HCT116 (cell line): ENCODE results near the gene RBFOX2. TPM values are rescaled to one million over a fixed set of nuclear protein-coding genes. Genes with fewer than 3 reads are reported as not detected.

ENCODE experiments used
- ATAC-seq: fragments of 200-7000 bp; cut with Tn5 transposase; 2 replicates; pipeline ENCODE4 v1.9.1; 2020; ENCODE audit warnings: mild to moderate bottlenecking, moderate library complexity
- BruUV-seq: library from RNA; stranded (reverse); fragments of 400-500 nt; replicated peaks from 2 replicates; lab custom pipeline; 2021; lab: Mats Ljungman, UMichigan
- CTCF ChIA-PET: fragments of 300-600 bp; sonication (Branson Sonifier 250); formaldehyde crosslinking; loops from one replicate; lab custom pipeline; 2021; ENCODE audit warnings: antibody characterized with exemption; lab: Charles Lee
- POLR2A ChIA-PET: fragments of 300-600, 350-600 bp; sonication (Branson Sonifier 250); formaldehyde crosslinking; loops from one replicate; lab custom pipeline; 2021; ENCODE audit warnings: antibody characterized with exemption; lab: Charles Lee
- RAD21 ChIA-PET, 2 experiments: fragments of 300-600 bp; sonication (Branson Sonifier 250); formaldehyde crosslinking; loops; one replicate each; lab custom pipeline; 2023; ENCODE audit warnings: low total read pairs in 2 of 2; ENCODE audit not compliant: uncharacterized antibody in 2 of 2, unreplicated experiment in 2 of 2, low non-redundant PET in 1 of 2; lab: Charles Lee
- DNase-seq: peaks from one replicate; pipeline ENCODE4 v3.0.0-alpha.2; 2010; ENCODE audit warnings: low read depth, low spot score
- H2AFZ ChIP-seq: fragments of 200-600 bp; shearing (Covaris generic), sonication (generic); 2 replicates; pipeline ENCODE4 v1.6.1; 2017; ENCODE audit warnings: low read depth, mixed run types, mixed read lengths, antibody characterized with exemption, low read length; ENCODE audit not compliant: poor library complexity, severe bottlenecking
- H3K27ac ChIP-seq: 2 replicates; pipeline ENCODE4 v1.5.1; 2012; ENCODE audit warnings: low read depth, low read length
- H3K27me3 ChIP-seq: fragments of 200-600 bp; sonication (generic); 2 replicates; pipeline ENCODE4 v1.6.1; 2016; ENCODE audit warnings: mixed run types, low read length, mixed read lengths; ENCODE audit not compliant: insufficient read depth
- H3K36me3 ChIP-seq, 2 experiments: fragments of 200-500 bp in 1 of 2; fragments of 200-600 bp in 1 of 2; sonication (Bioruptor generic) in 1 of 2; sonication (generic) in 1 of 2; 2 replicates each; pipeline versions ENCODE4 v1.5.1 to v1.6.1; 2014 to 2016; ENCODE audit warnings: low read length in 2 of 2, inconsistent platforms in 1 of 2, mixed read lengths in 1 of 2, mixed run types in 1 of 2; ENCODE audit not compliant: insufficient read depth in 2 of 2, control insufficient read depth in 1 of 2
- H3K4me1 ChIP-seq, 2 experiments: fragments of 200-600 bp in 1 of 2; sonication (generic) in 1 of 2; 2 replicates each; pipeline versions ENCODE4 v1.5.1 to v1.6.1; 2012 to 2017; ENCODE audit warnings: low read length in 2 of 2, inconsistent platforms in 1 of 2, mild to moderate bottlenecking in 1 of 2, mixed read lengths in 1 of 2, mixed run types in 1 of 2, moderate library complexity in 1 of 2; ENCODE audit not compliant: insufficient read depth in 2 of 2, control insufficient read depth in 1 of 2
- H3K4me2 ChIP-seq: fragments of 200-600 bp; sonication (generic); 2 replicates; pipeline ENCODE4 v1.6.1; 2017; ENCODE audit warnings: mixed run types, low read length, mixed read lengths
- H3K4me3 ChIP-seq, 2 experiments: fragments of 200-600 bp in 1 of 2; sonication (generic) in 1 of 2; replicated peaks in 1 of 2; 2 replicates each; pipeline ENCODE4 v1.5.1; 2011 to 2016; ENCODE audit warnings: low read length in 2 of 2, control low read depth in 1 of 2, low read depth in 1 of 2, mild to moderate bottlenecking in 1 of 2, mixed read lengths in 1 of 2, mixed run types in 1 of 2
- H3K79me2 ChIP-seq: fragments of 200-600 bp; sonication (generic); 2 replicates; pipeline ENCODE4 v1.6.1; 2017; ENCODE audit warnings: mild to moderate bottlenecking, mixed run types, low read length, moderate library complexity, mixed read lengths; ENCODE audit not compliant: insufficient read depth
- H3K9ac ChIP-seq: fragments of 200-600 bp; sonication (generic); 2 replicates; pipeline ENCODE4 v1.6.1; 2016; ENCODE audit warnings: low read length, mixed read lengths
- H3K9me2 ChIP-seq: fragments of 200-600 bp; sonication (generic), shearing (Covaris generic); 2 replicates; pipeline ENCODE4 v1.6.1; 2017; ENCODE audit warnings: mixed run types, mild to moderate bottlenecking, moderate library complexity; ENCODE audit not compliant: insufficient read depth
- H3K9me3 ChIP-seq, 2 experiments: fragments of 200-500 bp in 1 of 2; fragments of 200-600 bp in 1 of 2; sonication (Bioruptor generic) in 1 of 2; sonication (generic) in 1 of 2; 2 replicates each; pipeline ENCODE4 v1.6.1; 2014 to 2017; ENCODE audit warnings: low read length in 2 of 2, mixed read lengths in 2 of 2, inconsistent platforms in 1 of 2, low read depth in 1 of 2, mild to moderate bottlenecking in 1 of 2, mixed run types in 1 of 2, moderate library complexity in 1 of 2; ENCODE audit not compliant: control insufficient read depth in 1 of 2, insufficient read depth in 1 of 2
- H4K20me1 ChIP-seq: fragments of 200-600 bp; sonication (generic), shearing (Covaris generic); 2 replicates; pipeline ENCODE4 v1.6.1; 2017; ENCODE audit warnings: mixed run types, mild to moderate bottlenecking, moderate library complexity; ENCODE audit not compliant: insufficient read depth
- CBX3 ChIP-seq: IDR thresholded peaks from 2 replicates; pipeline ENCODE4 v1.6.1; 2012; ENCODE audit warnings: low read depth
- CEBPB ChIP-seq: IDR thresholded peaks from 2 replicates; pipeline ENCODE4 v1.6.1; 2012; ENCODE audit warnings: low read depth
- EGR1 ChIP-seq: IDR thresholded peaks from 2 replicates; pipeline ENCODE4 v1.6.1; 2012; ENCODE audit warnings: low read depth
- EZH2 ChIP-seq: fragments of 200-600 bp; sonication (generic); IDR thresholded peaks from 2 replicates; pipeline ENCODE4 v1.6.1; 2017; ENCODE audit warnings: antibody characterized with exemption, mixed run types
- EZH2phosphoT487 ChIP-seq: fragments of 200-600 bp; IDR thresholded peaks from 2 replicates; pipeline ENCODE4 v1.6.1; 2018; ENCODE audit warnings: antibody characterized with exemption, borderline replicate concordance
- JUND ChIP-seq: IDR thresholded peaks from 2 replicates; pipeline ENCODE4 v1.6.1; 2012
- RAD21 ChIP-seq: IDR thresholded peaks from 2 replicates; pipeline ENCODE4 v1.6.1; 2012; ENCODE audit warnings: low read depth, mild to moderate bottlenecking
- SIN3A ChIP-seq: IDR thresholded peaks from 2 replicates; pipeline ENCODE4 v1.6.1; 2012; ENCODE audit warnings: low read depth
- SP1 ChIP-seq: IDR thresholded peaks from 2 replicates; pipeline ENCODE4 v1.6.1; 2012; ENCODE audit warnings: low read depth
- TCF7L2 ChIP-seq: IDR thresholded peaks from 2 replicates; pipeline ENCODE4 v1.7.0; 2011; ENCODE audit warnings: borderline replicate concordance, inconsistent platforms; ENCODE audit not compliant: insufficient read depth, insufficient read length; ENCODE audit errors: extremely low read depth
- YY1 ChIP-seq: IDR thresholded peaks from 2 replicates; pipeline ENCODE4 v1.6.1; 2011; ENCODE audit warnings: low read length, low read depth, moderate library complexity, mild to moderate bottlenecking; ENCODE audit not compliant: insufficient replicate concordance; ENCODE audit errors: extremely low read depth
- ZNF274 ChIP-seq: fragments of 200-500 bp; sonication (Bioruptor generic); IDR thresholded peaks from 2 replicates; pipeline ENCODE4 v1.6.1; 2014; ENCODE audit warnings: mild to moderate bottlenecking, low read depth, low read length, inconsistent platforms
- intact Hi-C: fragments of 100-400 bp; cut with micrococcal nuclease; formaldehyde crosslinking; loops from 2 replicates; pipeline ENCODE4 v1.10.0; 2022
- total RNA-seq: library from RNA; stranded (reverse); gene quantifications from one replicate; pipeline ENCODE4 v1.2.1, GENCODE V29; 2021; ENCODE audit not compliant: unreplicated experiment
- TF ChIP-seq, protein P1 (sequence below): IDR thresholded peaks from 2 replicates; pipeline ENCODE4 v1.6.1; 2012; ENCODE audit warnings: low read depth
- TF ChIP-seq, protein P2 (sequence below): IDR thresholded peaks from 2 replicates; pipeline ENCODE4 v1.6.1; 2012
- TF ChIP-seq, protein P3 (sequence below): IDR thresholded peaks from 2 replicates; pipeline ENCODE4 v1.6.1; 2012

RBFOX2 gene
- total RNA-seq, 1 experiment from 2014 or later, result 83.9 TPM

DNA sequence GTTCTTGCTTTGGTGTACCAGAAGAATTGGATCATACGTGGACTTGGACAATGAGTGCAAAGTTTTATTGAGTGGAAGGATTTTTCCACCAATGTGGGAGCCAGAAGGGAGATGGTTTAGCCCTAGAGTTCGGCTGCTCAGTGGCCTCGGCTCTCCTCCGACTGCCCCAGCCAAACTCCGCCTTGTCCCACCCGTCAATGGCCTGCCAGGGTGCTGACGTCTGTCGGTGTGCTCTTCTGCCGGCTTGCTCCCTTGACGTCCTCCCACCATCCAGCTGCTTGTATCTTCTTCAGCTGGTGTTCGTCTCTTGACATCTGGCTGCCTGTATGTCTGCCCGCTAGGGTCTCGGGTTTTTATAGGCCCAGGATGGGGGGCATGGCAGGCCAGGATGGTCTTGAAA lies 156.2 kb downstream of the RBFOX2 start:
- CTCF ChIA-PET, result no interaction called here
- BruUV-seq, result no TSS peak

DNA sequence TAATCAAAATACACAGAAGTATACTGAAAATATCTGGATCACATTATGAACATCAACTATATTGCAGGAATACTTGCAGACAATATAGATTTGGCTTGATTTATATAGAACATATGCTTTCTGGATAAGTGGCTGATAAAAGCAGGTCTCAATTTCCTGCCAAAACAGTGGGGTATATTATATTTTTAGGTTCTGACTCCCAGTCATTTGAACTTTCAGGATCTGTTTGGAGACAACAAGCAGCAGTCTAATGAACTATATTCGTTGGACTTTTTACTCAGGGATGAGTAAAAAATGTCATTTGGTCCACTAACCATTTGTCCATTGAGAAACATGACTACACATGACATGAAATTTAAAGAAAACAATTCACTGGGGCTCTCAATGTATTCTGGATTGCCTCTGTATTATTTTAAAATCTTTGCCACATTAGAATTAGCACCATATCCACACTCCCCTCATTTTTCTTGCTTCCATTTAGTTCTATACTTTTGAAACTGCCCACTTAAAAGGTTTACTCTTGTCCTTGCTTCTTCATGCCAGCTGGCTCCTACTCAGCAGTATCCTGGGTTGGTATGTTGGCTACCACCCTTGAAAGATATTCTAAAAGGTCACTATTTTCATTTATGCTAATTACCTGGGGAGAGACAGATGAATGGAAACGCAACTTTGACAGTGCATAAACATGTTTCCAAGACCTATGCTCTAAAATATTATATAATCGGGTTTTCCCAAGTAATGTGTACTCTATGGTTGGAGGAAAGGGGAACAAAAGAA lies 157.9 kb downstream of the RBFOX2 start:
- no TSS peak for BruUV-seq
- Histone ChIP-seq H3K4me1 (peaks cover 16 to 17% of the 10 kb centered on the region in 2 experiments), H3K4me3 (no peak overlapping the region), H3K9ac (no peak overlapping the region), H2AFZ (no peak overlapping the region), H3K9me2 (no peaks in the 10 kb centered on the region), H3K4me2 (no peak overlapping the region), H3K36me3 (no peaks in the 10 kb centered on the region), H3K27ac (no peak overlapping the region), H3K27me3 (no peaks in the 10 kb centered on the region), H3K79me2 (peaks cover 26% of the 10 kb centered on the region)
- CTCF ChIA-PET, result no interaction called here
- no peak for ATAC-seq
- intact Hi-C loops, result no loop called here
- TF ChIP-seq SIN3A (no peak), JUND (no peak), ZNF274 (no peak), CBX3 (no peak), TCF7L2 (no peak), CEBPB (no peak), SP1 (no peak)
- TF ChIP-seq, protein P1, sequence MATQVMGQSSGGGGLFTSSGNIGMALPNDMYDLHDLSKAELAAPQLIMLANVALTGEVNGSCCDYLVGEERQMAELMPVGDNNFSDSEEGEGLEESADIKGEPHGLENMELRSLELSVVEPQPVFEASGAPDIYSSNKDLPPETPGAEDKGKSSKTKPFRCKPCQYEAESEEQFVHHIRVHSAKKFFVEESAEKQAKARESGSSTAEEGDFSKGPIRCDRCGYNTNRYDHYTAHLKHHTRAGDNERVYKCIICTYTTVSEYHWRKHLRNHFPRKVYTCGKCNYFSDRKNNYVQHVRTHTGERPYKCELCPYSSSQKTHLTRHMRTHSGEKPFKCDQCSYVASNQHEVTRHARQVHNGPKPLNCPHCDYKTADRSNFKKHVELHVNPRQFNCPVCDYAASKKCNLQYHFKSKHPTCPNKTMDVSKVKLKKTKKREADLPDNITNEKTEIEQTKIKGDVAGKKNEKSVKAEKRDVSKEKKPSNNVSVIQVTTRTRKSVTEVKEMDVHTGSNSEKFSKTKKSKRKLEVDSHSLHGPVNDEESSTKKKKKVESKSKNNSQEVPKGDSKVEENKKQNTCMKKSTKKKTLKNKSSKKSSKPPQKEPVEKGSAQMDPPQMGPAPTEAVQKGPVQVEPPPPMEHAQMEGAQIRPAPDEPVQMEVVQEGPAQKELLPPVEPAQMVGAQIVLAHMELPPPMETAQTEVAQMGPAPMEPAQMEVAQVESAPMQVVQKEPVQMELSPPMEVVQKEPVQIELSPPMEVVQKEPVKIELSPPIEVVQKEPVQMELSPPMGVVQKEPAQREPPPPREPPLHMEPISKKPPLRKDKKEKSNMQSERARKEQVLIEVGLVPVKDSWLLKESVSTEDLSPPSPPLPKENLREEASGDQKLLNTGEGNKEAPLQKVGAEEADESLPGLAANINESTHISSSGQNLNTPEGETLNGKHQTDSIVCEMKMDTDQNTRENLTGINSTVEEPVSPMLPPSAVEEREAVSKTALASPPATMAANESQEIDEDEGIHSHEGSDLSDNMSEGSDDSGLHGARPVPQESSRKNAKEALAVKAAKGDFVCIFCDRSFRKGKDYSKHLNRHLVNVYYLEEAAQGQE, result no peak
- TF ChIP-seq, protein P2, sequence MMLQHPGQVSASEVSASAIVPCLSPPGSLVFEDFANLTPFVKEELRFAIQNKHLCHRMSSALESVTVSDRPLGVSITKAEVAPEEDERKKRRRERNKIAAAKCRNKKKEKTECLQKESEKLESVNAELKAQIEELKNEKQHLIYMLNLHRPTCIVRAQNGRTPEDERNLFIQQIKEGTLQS, result no peak
- TF ChIP-seq, protein P3, sequence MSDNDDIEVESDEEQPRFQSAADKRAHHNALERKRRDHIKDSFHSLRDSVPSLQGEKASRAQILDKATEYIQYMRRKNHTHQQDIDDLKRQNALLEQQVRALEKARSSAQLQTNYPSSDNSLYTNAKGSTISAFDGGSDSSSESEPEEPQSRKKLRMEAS, result no peak
- TF ChIP-seq, all 23 proteins: peak for 0
- no peak for DNase-seq
- Histone ChIP-seq H4K20me1 (no peaks in the 10 kb centered on the region), H3K9me3 (no peaks in the 10 kb centered on the region)
- RAD21 ChIA-PET, result no interaction called here
- POLR2A ChIA-PET, result no interaction called here

More for the DNA sequence above, 156.2 kb downstream of the RBFOX2 start:
- intact Hi-C loops, result no loop called here
- Histone ChIP-seq H3K9me3 (no peaks in the 10 kb centered on the region), H2AFZ (no peak overlapping the region)
- TF ChIP-seq JUND (no peak), EZH2phosphoT487 (no peak), RAD21 (no peak), YY1 (no peak), CBX3 (no peak), EGR1 (no peak), CEBPB (no peak), EZH2 (no peak), SIN3A (no peak), TCF7L2 (no peak)
- TF ChIP-seq, protein P2, result no peak
- TF ChIP-seq, all 23 proteins: peak for 0
- POLR2A ChIA-PET, result no interaction called here
- H3K27ac ChIP-seq, result no peak overlapping the region
- H3K27me3 ChIP-seq, result no peaks in the 10 kb centered on the region
- peaks cover 16 to 17% of the 10 kb centered on the region in 2 experiments for H3K4me1 ChIP-seq
- no peaks in the 10 kb centered on the region for H3K36me3 ChIP-seq
- peaks cover 37% of the 10 kb centered on the region for H3K79me2 ChIP-seq
- no peak for ATAC-seq
- no peaks in the 10 kb centered on the region for H3K9me2 ChIP-seq
- no peak overlapping the region for H3K9ac ChIP-seq
- DNase-seq, result no peak
- RAD21 ChIA-PET, result no interaction called here
- no peaks in the 10 kb centered on the region; the same call in 1 of the 2 replicates for H4K20me1 ChIP-seq
- H3K4me3 ChIP-seq, result no peak overlapping the region
- H3K4me2 ChIP-seq, result no peak overlapping the region
